ENCODE data around the gene RCL1. TPM values are rescaled to one million over a fixed set of nuclear protein-coding genes. Genes with fewer than 3 reads are reported as not detected.

RCL1 gene
- total RNA-seq, 1 experiment from 2014 or later = 34.4 TPM

- Histone ChIP-seq H3K18ac (ENCODE audit: insufficient read length, low read depth, low read length) (no peak overlapping the region), H3K9ac (ENCODE audit: extremely low read depth, insufficient read length, low read length) (no peak overlapping the region), H3K79me2 (ENCODE audit: insufficient read depth, low read length) (no peaks in the 10 kb centered on the region; the same call in 1 of the 2 replicates), H3K27me3 (ENCODE audit: insufficient read depth, low read length) (no peaks in the 10 kb centered on the region), H3K56ac (ENCODE audit: insufficient read length, low read depth, low read length) (no peak overlapping the region), H3K27ac (ENCODE audit: insufficient read length, low read depth, low read length) (no peak overlapping the region), H3K79me1 (ENCODE audit: insufficient read depth, low read depth, low read length, poor library complexity, severe bottlenecking) (no peaks in the 10 kb centered on the region), H3K4ac (ENCODE audit: low read depth, low read length) (no peak overlapping the region), H2BK15ac (ENCODE audit: low read depth, low read length) (no peak overlapping the region), H2BK5ac (ENCODE audit: insufficient read length, low read length) (no peak overlapping the region), H3K23me2 (ENCODE audit: insufficient read length, low read depth, low read length, poor library complexity, severe bottlenecking) (no peaks in the 10 kb centered on the region), H3K9me3 (ENCODE audit: control insufficient read depth, low read depth, low read length) (no peaks in the 10 kb centered on the region), H3T11ph (ENCODE audit: low read length) (no peak overlapping the region), H2BK12ac (ENCODE audit: insufficient read length, low read depth, low read length) (no peak overlapping the region), H2BK120ac (ENCODE audit: low read depth, low read length, poor library complexity, severe bottlenecking) (no peak overlapping the region), H2AFZ (ENCODE audit: low read length) (no peak overlapping the region), H2BK20ac (ENCODE audit: low read depth, low read length, poor library complexity, severe bottlenecking) (no peak overlapping the region), H2AK5ac (ENCODE audit: insufficient read length, low read length) (no peak overlapping the region), H3K4me1 (ENCODE audit: insufficient read depth, low read length) (no peaks in the 10 kb centered on the region), H4K8ac (replicated peaks; ENCODE audit: insufficient read length, low read depth, low read length) (no peak overlapping the region), H4K5ac (ENCODE audit: insufficient read length, low read depth, low read length) (no peak overlapping the region), H4K20me1 (ENCODE audit: control insufficient read depth, insufficient read depth, insufficient read length) (no peaks in the 10 kb centered on the region), H3K23ac (ENCODE audit: insufficient read length, low read depth, low read length) (no peak overlapping the region), H3K14ac (ENCODE audit: insufficient read depth, low read length) (no peak overlapping the region), H4K91ac (ENCODE audit: insufficient read length, low read depth, low read length) (no peak overlapping the region), H3K4me2 (ENCODE audit: insufficient read depth, insufficient read length, low read length) (no peak overlapping the region)
- no peak for TF ChIP-seq CTCF (conservative IDR thresholded peaks at IDR 0.05)
- no peaks in the 10 kb centered on the region for H3K9me3 Mint-ChIP-seq
- no peak for DNase-seq
- H3K27me3 Mint-ChIP-seq (ENCODE audit: low read depth) = no peaks in the 10 kb centered on the region
- peak overlapping the region; percentile 70 to 90 (median 81) for H3K27ac Mint-ChIP-seq
- peaks cover 0 to 5% of the 10 kb centered on the region in 2 experiments; a peak in 3 of 4 replicates for H3K4me1 Mint-ChIP-seq
- WGBS (ENCODE audit: extremely low coverage, insufficient read length, low lambda C conversion rate) = no CpG with 5 or more reads among the region's 9 CpGs
- peaks cover 13 to 34% (median 17%) of the 10 kb centered on the region in 3 experiments; a peak in 6 of 7 replicates for H3K36me3 Mint-ChIP-seq (ENCODE audit: insufficient read depth in 1 of 3, low read depth in 3 of 3)
- H3K4me3 Mint-ChIP-seq = no peak overlapping the region
Measured at GRCh38 chr9:4850603-4851310, 58.0 kb downstream of the RCL1 start.
